GM12874 (cell line): ENCODE results near the gene PTGR3.

ENCODE experiments used
- CTCF ChIP-seq: IDR thresholded peaks from 2 replicates; pipeline ENCODE4 v1.5.1; 2011; ENCODE audit warnings: low read depth, mild to moderate bottlenecking, control low read depth, low read length, moderate library complexity; ENCODE audit not compliant: insufficient read depth

The PTGR3 gene

GRCh38 chr18:75199327-75199726 lies 9.6 kb downstream of the PTGR3 start:
- TF ChIP-seq CTCF, result no peak

- TF ChIP-seq CTCF, result no peak
Observed at GRCh38 chr18:75198036-75198435, 10.9 kb downstream of the PTGR3 start.

GRCh38 chr18:75192899-75193298 lies 16.0 kb downstream of the PTGR3 start:
- no peak for TF ChIP-seq CTCF

- no peak for TF ChIP-seq CTCF
Observed at GRCh38 chr18:75189696-75190095, 19.2 kb downstream of the PTGR3 start.

- TF ChIP-seq CTCF, result no peak
Observed at GRCh38 chr18:75185460-75185859, 23.5 kb downstream of the PTGR3 start.

GRCh38 chr18:75183973-75184493 lies 24.9 kb downstream of the PTGR3 start:
- no peak for TF ChIP-seq CTCF

GRCh38 chr18:75183524-75183923 lies 25.4 kb downstream of the PTGR3 start:
- TF ChIP-seq CTCF, result no peak
